Fibroblast of upper back skin (primary cell): ENCODE data around the gene LRRN3.
"Not testable (repeated sequence)": the region's sequence is repeated elsewhere in the genome, so short reads cannot be mapped to it uniquely, and the experiment has no call there.

Source experiments
- DNase-seq: peaks from one replicate; pipeline ENCODE4 v3.0.0-alpha.2; 2013

Gene LRRN3

GRCh38 chr7:111090846-111091245 is at the start of gene LRRN3:
TSS of gene LRRN3 (plus strand) at chr7:111091127. CDS start at chr7:111122773, 31,646 bp downstream.
- peak; percentile 49 for DNase-seq

- peak; percentile 11 for DNase-seq
Observed at GRCh38 chr7:111041577-111041976, 49.4 kb upstream of the LRRN3 start.

GRCh38 chr7:111042842-111043241 is 48.1 kb upstream of the LRRN3 start:
- DNase-seq = no peak

GRCh38 chr7:111043561-111043960 is 47.4 kb upstream of the LRRN3 start:
- no peak for DNase-seq

GRCh38 chr7:111045449-111045848 is 45.5 kb upstream of the LRRN3 start:
- DNase-seq = peak; percentile 60

- DNase-seq = no peak
Observed at GRCh38 chr7:111047595-111047994, 43.3 kb upstream of the LRRN3 start.

- DNase-seq = no peak
Observed at GRCh38 chr7:111049971-111050680, 40.8 kb upstream of the LRRN3 start.

GRCh38 chr7:111050875-111051416 is 40.0 kb upstream of the LRRN3 start:
- DNase-seq = no peak

- no peak for DNase-seq
Observed at GRCh38 chr7:111051832-111052231, 39.1 kb upstream of the LRRN3 start.

- DNase-seq = no peak
Observed at GRCh38 chr7:111053035-111053434, 37.9 kb upstream of the LRRN3 start.

- no peak for DNase-seq
Observed at GRCh38 chr7:111056371-111056770, 34.6 kb upstream of the LRRN3 start.

GRCh38 chr7:111057066-111057465 is 33.9 kb upstream of the LRRN3 start:
- DNase-seq = no peak

GRCh38 chr7:111059833-111060232 is 31.1 kb upstream of the LRRN3 start:
- no peak for DNase-seq

- no peak for DNase-seq
Observed at GRCh38 chr7:111063166-111063565, 27.8 kb upstream of the LRRN3 start.

GRCh38 chr7:111067251-111067650 is 23.7 kb upstream of the LRRN3 start:
- no peak for DNase-seq

GRCh38 chr7:111067682-111068081 is 23.2 kb upstream of the LRRN3 start:
- DNase-seq = no peak

GRCh38 chr7:111068618-111069017 is 22.3 kb upstream of the LRRN3 start:
- DNase-seq = no peak

- DNase-seq = no peak
Observed at GRCh38 chr7:111071556-111071955, 19.4 kb upstream of the LRRN3 start.

GRCh38 chr7:111072658-111073057 is 18.3 kb upstream of the LRRN3 start:
- not testable (repeated sequence) for DNase-seq

GRCh38 chr7:111074071-111074747 is 16.7 kb upstream of the LRRN3 start:
- DNase-seq = peak; percentile 49

GRCh38 chr7:111074748-111075146 is 16.2 kb upstream of the LRRN3 start:
- no peak for DNase-seq

GRCh38 chr7:111075498-111075897 is 15.4 kb upstream of the LRRN3 start:
- no peak for DNase-seq

GRCh38 chr7:111076205-111076604 is 14.7 kb upstream of the LRRN3 start:
- peak; percentile 92 for DNase-seq

- DNase-seq = no peak
Observed at GRCh38 chr7:111077001-111077400, 13.9 kb upstream of the LRRN3 start.
